CD14-positive monocyte (primary cell): ENCODE data around the gene LRRK1. TPM values are rescaled to one million over a fixed set of nuclear protein-coding genes. Genes with fewer than 3 reads are reported as not detected.

Source experiments
- DNase-seq, 3 donors: peaks; one replicate each; pipeline ENCODE4 v3.0.0-alpha.2; 2011 to 2022
- H2AFZ ChIP-seq: 2 replicates; pipeline ENCODE4 v1.6.0; 2012; ENCODE audit warnings: mild to moderate bottlenecking, low read depth, low read length, inconsistent platforms; ENCODE audit not compliant: insufficient read depth, poor library complexity, severe bottlenecking
- H3K27ac ChIP-seq, 2 donors: 1 replicate in 1 of 2; 2 replicates in 1 of 2; pipeline ENCODE4 v1.5.1; 2012 to 2013; ENCODE audit warnings: low read length in 2 of 2, control low read depth in 1 of 2, inconsistent platforms in 1 of 2, low read depth in 1 of 2, mild to moderate bottlenecking in 1 of 2
- H3K27me3 ChIP-seq, 2 donors: one replicate each; pipeline versions ENCODE4 v1.6.0 to v1.6.1; 2011 to 2013; ENCODE audit warnings: low read length in 2 of 2; ENCODE audit not compliant: control insufficient read depth in 2 of 2, insufficient read depth in 2 of 2
- H3K36me3 ChIP-seq, 2 donors: replicated peaks in 1 of 2; 1 replicate in 1 of 2; 2 replicates in 1 of 2; pipeline versions ENCODE4 v1.5.1 to v1.6.1; 2012 to 2013; ENCODE audit warnings: low read length in 2 of 2, control low read depth in 1 of 2, inconsistent platforms in 1 of 2, mild to moderate bottlenecking in 1 of 2; ENCODE audit not compliant: insufficient read depth in 2 of 2, control insufficient read depth in 1 of 2
- H3K4me1 ChIP-seq, 2 donors: 1 replicate in 1 of 2; 2 replicates in 1 of 2; pipeline versions ENCODE4 v1.5.1 to v1.6.1; 2012 to 2013; ENCODE audit warnings: low read length in 2 of 2, control low read depth in 1 of 2, inconsistent platforms in 1 of 2, mild to moderate bottlenecking in 1 of 2, moderate library complexity in 1 of 2; ENCODE audit not compliant: insufficient read depth in 2 of 2, control insufficient read depth in 1 of 2
- H3K4me2 ChIP-seq: replicated peaks from 2 replicates; pipeline ENCODE3; 2012; ENCODE audit warnings: low read length, moderate library complexity, mild to moderate bottlenecking; ENCODE audit not compliant: poor library complexity, severe bottlenecking; ENCODE audit errors: extremely low read depth
- H3K4me3 ChIP-seq, 3 experiments: fragments of 200-600 bp in 1 of 3; sonication (generic) in 1 of 3; replicated peaks in 1 of 3; 1 replicate in 2 of 3; 2 replicates in 1 of 3; pipeline ENCODE4 v1.5.1; 2011 to 2013; ENCODE audit warnings: low read length in 3 of 3, mild to moderate bottlenecking in 3 of 3, control low read depth in 2 of 3, low read depth in 2 of 3, inconsistent platforms in 1 of 3, moderate library complexity in 1 of 3
- H3K79me2 ChIP-seq: 2 replicates; pipeline ENCODE4 v1.6.0; 2012; ENCODE audit warnings: mild to moderate bottlenecking, control low read depth, inconsistent platforms, low read length, moderate library complexity; ENCODE audit not compliant: insufficient read depth
- H3K9ac ChIP-seq: 2 replicates; pipeline ENCODE4 v1.6.0; 2017; ENCODE audit warnings: low read length, mild to moderate bottlenecking; ENCODE audit not compliant: insufficient read depth, poor library complexity, severe bottlenecking
- H3K9me3 ChIP-seq, 2 donors: replicated peaks in 1 of 2; 1 replicate in 1 of 2; 2 replicates in 1 of 2; pipeline versions ENCODE4 v1.5.1 to v1.6.1; 2012 to 2013; ENCODE audit warnings: low read length in 2 of 2, control low read depth in 1 of 2; ENCODE audit not compliant: control insufficient read depth in 1 of 2, insufficient read depth in 1 of 2
- H4K20me1 ChIP-seq: 2 replicates; pipeline ENCODE4 v1.6.0; 2012; ENCODE audit warnings: mild to moderate bottlenecking, low read length, control low read depth, moderate library complexity; ENCODE audit not compliant: insufficient read depth
- H3K27ac Mint-ChIP-seq, 7 donors: one replicate each; pipeline ENCODE4 v1.8.0; 2020; ENCODE audit warnings: mild to moderate bottlenecking in 7 of 7, mixed read lengths in 7 of 7, moderate library complexity in 6 of 7, inconsistent platforms in 2 of 7
- H3K27me3 Mint-ChIP-seq, 3 donors: one replicate each; pipeline ENCODE4 v1.8.0; 2021 to 2022; ENCODE audit warnings: low read depth in 3 of 3, mild to moderate bottlenecking in 3 of 3, mixed read lengths in 3 of 3, moderate library complexity in 3 of 3, inconsistent platforms in 1 of 3
- H3K36me3 Mint-ChIP-seq, 2 donors: one replicate each; pipeline ENCODE4 v1.8.0; 2020; ENCODE audit warnings: mixed read lengths in 2 of 2, inconsistent platforms in 1 of 2, mild to moderate bottlenecking in 1 of 2
- H3K4me1 Mint-ChIP-seq: one replicate; pipeline ENCODE4 v1.8.0; 2020; ENCODE audit warnings: mild to moderate bottlenecking, mixed read lengths
- H3K4me3 Mint-ChIP-seq, 2 donors: one replicate each; pipeline ENCODE4 v1.8.0; 2020; ENCODE audit warnings: mild to moderate bottlenecking in 2 of 2, mixed read lengths in 2 of 2, moderate library complexity in 1 of 2
- H3K9me3 Mint-ChIP-seq, 7 donors: one replicate each; pipeline ENCODE4 v1.8.0; 2020 to 2022; ENCODE audit warnings: mixed read lengths in 7 of 7, mild to moderate bottlenecking in 6 of 7, moderate library complexity in 6 of 7, inconsistent platforms in 2 of 7
- CTCF ChIP-seq: fragments of 200-600 bp; IDR thresholded peaks from one replicate; pipeline ENCODE4 v1.8.0; 2022; ENCODE audit warnings: antibody characterized with exemption, mild to moderate bottlenecking
- WGBS: methylation state at CpG from one replicate; pipeline ENCODE4 v1.1.5; 2013; ENCODE audit warnings: missing lambda C conversion rate; ENCODE audit not compliant: insufficient coverage; 5-methylcytosine and 5-hydroxymethylcytosine counted together
- intact Hi-C, 2 donors: fragments of 100-400 bp; cut with micrococcal nuclease; formaldehyde crosslinking; loops; one replicate each; pipeline versions ENCODE4 v1.15.0 to v1.15.1; 2023
- polyA plus RNA-seq, 3 donors: library from polyadenylated mRNA; depleted of rRNA in 1 of 3; unstranded in 2 of 3; stranded (reverse) in 1 of 3; fragments of 300-500 nt in 2 of 3; fragments of >200 nt in 1 of 3; fragmentation: Illumina TruSeq in 2 of 3; gene quantifications; 1 replicate in 2 of 3; 2 replicates in 1 of 3; pipeline ENCODE4 v1.2.3, GENCODE V29; 2012 to 2021

LRRK1 gene
- polyA plus RNA-seq, 3 donors: 1.7 to 18.9 (median 5.4) TPM

- no peaks in the 10 kb centered on the region for H3K79me2 ChIP-seq
- H3K27ac ChIP-seq: peak overlapping the region in 1 of 2 donors; percentile 56
- no peaks in the 10 kb centered on the region for H3K9me3 ChIP-seq
- H3K36me3 ChIP-seq: no peaks in the 10 kb centered on the region
- Mint-ChIP-seq H3K4me3 (peak overlapping the region; percentile 45 to 80), H3K27ac (peak overlapping the region in 6 of 7 donors; percentile 8 to 84 (median 74)), H3K9me3 (no peaks in the 10 kb centered on the region), H3K36me3 (no peaks in the 10 kb centered on the region), H3K27me3 (peaks cover 1 to 16% (median 3%) of the 10 kb centered on the region in 3 donors), H3K4me1 (peaks cover 29% of the 10 kb centered on the region)
- H3K27me3 ChIP-seq: peaks cover 0 to 4% of the 10 kb centered on the region in 2 donors
- H3K4me2 ChIP-seq: peak overlapping the region; percentile 68
- no peak for TF ChIP-seq CTCF
- H2AFZ ChIP-seq: peak overlapping the region; percentile 93
- peaks cover 14 to 24% of the 10 kb centered on the region in 2 donors for H3K4me1 ChIP-seq
- intact Hi-C loops: no loop called here
- peak; percentile 43 to 59 (median 51) for DNase-seq
- H3K4me3 ChIP-seq: peak overlapping the region in 2 of 3 experiments; percentile 22 to 60
- H4K20me1 ChIP-seq: no peaks in the 10 kb centered on the region
- 37% methylated on average over 16 of the region's 22 CpGs for WGBS
- peak overlapping the region; percentile 17 for H3K9ac ChIP-seq
These were observed 16.6 kb upstream of the LRRK1 start for GRCh38 chr15:100902436-100903167.

DNA sequence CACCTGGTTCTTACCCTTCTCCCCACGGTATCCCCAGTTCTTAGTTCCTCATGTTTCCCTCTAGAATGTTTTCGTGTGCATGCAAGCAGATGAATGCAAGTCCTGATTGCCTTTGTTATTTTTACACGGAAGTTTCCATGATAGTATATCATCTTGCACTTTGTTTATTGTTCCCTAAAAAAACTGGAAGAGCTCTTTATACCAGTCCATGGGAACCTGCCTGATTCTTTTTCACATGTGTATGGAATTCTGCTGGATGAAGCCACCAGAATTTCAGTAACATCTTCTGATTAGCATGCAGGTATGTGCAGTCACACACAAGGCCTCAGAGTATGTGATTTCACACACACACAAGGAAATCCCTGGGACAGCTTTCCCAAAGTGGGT, 16.0 kb upstream of the LRRK1 start:
- Histone ChIP-seq H2AFZ (peak overlapping the region; percentile 93), H3K27ac (no peak overlapping the region)
- peaks cover 1 to 13% (median 1%) of the 10 kb centered on the region in 3 donors for H3K27me3 Mint-ChIP-seq

More for the DNA sequence above, 16.0 kb upstream of the LRRK1 start:
- Histone ChIP-seq H3K4me1 (peaks cover 14 to 24% of the 10 kb centered on the region in 2 donors), H3K27me3 (peaks cover 0 to 4% of the 10 kb centered on the region in 2 donors), H3K9ac (no peak overlapping the region), H3K79me2 (no peaks in the 10 kb centered on the region), H3K9me3 (no peaks in the 10 kb centered on the region), H3K36me3 (no peaks in the 10 kb centered on the region), H3K4me3 (no peak overlapping the region), H4K20me1 (no peaks in the 10 kb centered on the region), H3K4me2 (no peak overlapping the region)
- Mint-ChIP-seq H3K4me1 (peaks cover 29% of the 10 kb centered on the region), H3K9me3 (no peaks in the 10 kb centered on the region), H3K27ac (no peak overlapping the region), H3K36me3 (no peaks in the 10 kb centered on the region), H3K4me3 (no peak overlapping the region)
- TF ChIP-seq CTCF: no peak
- DNase-seq: no peak
- 100% methylated on average over 1 of the region's 3 CpGs for WGBS
- intact Hi-C loops: no loop called here
